Stimulated activated CD4-positive, alpha-beta T cell treated with anti-CD3 and anti-CD28 coated beads, Interleukin-2, amount 100 ng/mL, for 48 hours (primary cell): Measurements from ENCODE around the gene AGAP1.

ENCODE experiments used
- DNase-seq, 2 donors: peaks; one replicate each; pipeline ENCODE4 v3.0.0-alpha.2; 2020

The AGAP1 gene

DNA sequence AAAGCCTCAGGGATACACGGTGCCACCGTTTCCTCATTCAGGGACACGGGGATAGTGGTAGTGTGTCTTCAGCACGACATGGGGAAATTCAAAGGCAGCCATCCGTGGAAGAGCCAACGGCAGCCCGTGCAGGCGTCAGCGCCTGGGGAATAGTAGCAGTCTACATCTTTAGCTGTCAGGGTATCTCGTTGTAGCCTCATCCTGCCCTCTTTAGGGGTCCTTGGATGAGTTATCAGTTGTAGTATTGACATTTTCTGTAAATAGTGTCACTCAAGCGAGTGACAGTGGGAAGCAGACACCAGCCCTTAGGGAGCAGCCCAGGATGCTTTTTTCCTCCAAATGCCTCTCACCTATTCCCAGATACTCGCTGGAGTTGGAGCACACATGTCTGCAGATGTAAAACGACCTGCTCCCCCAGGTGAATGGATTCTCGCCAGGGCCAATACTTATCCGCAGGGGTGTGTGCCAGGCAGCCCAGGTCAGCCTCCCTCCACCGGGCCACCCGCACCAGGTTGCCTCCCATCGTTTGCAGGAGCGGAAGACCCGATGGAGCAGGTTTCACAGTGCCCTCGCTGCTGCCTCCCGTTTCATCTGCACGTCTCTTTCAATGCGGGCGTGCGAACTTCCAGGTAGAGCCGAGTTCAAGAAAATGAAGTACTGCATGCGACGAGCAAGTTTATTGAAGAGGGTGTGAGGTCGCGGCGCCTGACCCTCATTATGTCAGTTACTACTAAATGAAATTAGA, 41.0 kb downstream of the AGAP1 start:
- no peak for DNase-seq

DNA sequence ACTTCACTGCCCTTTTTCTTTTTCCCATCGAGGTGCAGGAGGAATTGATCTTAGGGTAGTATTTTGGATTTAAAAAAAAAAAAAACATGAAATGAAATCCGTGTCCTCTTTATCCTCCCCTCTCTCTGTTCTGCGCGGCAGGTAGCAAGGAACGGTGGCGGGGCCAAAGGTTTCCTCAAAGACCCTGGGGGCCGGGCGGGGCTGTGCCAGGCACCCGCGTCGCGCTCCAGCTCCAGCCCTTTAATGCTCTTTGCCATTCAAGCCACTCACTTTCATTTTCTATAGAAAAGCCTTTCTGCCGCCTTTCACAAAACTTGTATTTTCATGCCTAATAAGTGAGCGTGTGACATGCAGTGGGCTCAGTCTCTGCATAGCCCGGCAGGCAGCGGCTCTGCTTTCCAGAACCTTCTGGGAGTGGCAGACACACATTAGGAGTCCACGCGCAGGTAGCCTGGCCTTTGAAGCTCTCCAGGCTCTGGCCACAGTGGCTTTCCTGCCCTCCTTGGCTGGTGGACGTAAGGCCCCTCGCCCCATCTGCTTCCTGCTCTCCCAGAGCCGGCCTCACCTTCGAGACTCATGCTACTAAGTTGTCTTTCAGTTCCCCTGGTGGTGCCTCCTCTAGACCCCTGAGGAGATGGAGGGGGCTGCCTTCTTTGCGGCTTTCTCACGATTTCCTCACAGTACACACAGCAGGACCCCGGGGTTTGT, 41.7 kb downstream of the AGAP1 start:
- no peak for DNase-seq

DNA sequence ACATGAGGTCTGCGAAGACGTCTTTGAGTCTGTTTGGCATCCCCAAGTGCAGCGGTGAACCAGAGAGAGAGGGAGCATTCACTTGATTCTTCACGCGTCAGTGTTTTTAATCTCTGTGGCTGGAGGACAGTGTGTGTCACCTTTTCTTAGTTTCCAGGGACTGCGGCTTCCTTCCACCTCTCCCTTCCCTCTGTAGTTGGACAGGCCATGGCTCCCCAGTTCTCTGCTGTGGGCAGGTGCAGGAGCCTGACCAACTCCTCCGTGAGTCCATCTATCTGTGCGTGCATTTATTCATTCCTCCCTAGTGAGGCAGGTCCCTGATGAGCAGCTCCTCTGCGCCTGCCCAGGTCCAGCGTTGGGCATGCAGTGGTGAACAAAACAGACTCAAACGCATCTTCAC, 42.9 kb downstream of the AGAP1 start:
- no peak for DNase-seq

DNA sequence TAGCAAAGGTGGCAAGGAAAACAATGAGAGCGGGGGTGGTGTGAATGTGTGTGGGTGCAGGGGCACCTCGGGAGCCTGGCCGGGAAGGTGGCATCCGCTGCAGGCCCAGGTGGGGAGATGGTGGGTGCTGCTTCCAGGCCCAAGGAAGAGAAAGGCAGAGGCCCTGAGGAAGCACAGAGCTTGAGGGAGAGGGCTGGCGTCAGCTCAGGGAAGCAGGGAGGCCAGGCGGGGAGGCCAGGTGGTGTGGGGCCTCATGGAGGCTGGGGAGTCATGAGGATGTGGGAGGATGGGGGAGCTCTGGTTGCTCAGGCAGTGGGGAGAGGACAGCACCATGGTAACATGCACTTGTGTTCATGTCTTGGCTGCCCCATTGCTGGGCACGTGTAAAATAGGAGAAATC, 43.3 kb downstream of the AGAP1 start:
- no peak for DNase-seq

DNA sequence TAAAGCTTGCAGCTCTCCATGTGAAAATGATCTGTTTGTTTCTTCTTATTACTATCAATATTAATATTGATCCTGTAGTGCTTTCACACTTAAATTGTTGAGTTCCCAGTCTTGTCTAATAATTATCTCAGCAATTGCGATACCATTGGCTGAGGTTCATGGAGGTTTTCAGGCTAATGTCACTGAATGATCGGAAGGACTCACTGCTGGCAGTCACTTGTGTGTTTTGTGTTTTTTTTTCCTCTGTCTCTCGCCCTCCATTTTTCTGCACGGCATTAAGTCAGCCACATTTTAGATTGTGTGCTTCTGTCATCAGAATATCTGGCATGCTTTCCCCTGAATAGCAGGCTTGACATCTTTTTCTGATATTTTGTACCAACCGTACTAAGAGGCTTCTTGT, 43.7 kb downstream of the AGAP1 start:
- no peak for DNase-seq

DNA sequence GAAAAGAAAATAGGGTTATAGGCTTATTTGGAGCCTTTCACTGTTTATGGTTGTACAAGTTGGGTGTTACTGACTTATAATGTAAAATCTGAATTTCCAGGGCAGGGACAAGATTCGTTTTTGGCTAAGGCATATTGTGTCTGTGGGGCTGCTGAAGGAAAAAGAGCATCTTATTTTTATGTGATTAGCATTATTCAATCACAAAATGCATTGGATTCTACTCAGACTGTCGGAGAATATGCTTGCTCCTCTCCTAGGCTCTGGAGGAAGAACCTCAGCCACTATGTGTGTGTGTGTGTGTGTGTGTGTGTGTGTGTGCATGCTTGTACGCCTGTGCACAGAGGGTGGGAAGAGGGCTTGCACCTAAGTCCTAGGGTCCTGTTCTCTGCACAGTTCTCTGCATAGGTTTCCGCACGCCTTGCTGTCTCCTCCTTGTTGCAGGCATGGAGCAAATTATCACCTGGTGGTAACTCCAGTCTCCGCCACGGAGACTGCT, 44.3 kb downstream of the AGAP1 start:
- no peak for DNase-seq

DNA sequence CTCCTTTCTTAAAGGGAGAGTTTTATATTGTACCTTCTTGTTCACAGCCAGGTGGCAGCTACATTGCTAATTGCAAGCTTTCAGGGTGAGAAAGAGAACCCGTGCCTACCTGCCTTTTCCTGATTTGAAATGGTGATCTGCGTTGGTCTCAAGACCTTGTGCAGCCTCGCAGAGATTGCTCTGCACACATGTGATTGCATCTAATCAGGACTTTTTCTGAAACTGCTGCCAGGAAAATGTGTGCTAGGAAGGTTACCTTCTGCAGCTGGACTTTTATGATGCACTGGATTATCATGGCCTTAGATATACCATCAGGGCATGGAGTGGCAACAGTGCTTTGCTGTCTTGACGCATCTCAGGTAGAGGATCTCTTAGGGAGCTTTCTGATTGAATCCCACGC, 45.1 kb downstream of the AGAP1 start:
- DNase-seq: no peak

DNA sequence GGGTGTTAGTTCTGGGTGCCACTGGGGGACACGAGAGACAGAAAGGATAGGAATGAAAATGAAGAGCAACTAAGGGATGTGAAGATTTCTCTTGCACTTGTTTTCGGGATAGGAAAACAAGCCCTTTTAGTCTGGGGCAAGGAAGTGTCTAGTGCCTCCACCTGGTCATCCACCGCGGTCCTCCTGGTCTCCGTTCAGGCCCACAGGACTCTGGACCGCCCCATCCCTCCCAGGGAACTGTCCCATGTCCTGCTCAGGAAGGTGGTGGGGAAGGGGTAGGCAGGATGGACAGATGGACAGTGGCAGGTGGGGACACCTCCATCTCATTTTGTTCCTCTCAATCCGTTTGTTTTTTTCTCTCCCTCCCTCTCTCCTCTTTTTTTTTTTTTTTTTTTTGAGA, 45.9 kb downstream of the AGAP1 start:
- DNase-seq: no peak

DNA sequence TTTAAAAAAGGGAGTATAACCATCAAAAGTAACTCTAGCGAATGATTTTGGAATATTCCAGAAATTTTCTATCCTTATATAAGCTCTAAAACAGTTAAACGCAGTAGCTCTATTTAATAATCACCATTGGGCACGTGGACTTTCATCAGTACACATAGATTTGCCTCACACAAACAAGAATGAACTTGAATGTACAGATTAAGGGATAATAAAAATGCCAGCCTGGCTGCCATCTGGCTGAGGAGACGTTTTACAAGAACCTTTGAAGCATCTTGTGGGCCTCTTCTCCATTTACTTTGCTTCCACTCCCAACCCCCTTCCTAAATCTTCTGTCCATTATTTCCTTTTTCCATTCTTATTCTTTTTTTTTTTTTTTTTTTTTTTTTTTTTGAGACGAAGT, 47.2 kb downstream of the AGAP1 start:
- no peak for DNase-seq

DNA sequence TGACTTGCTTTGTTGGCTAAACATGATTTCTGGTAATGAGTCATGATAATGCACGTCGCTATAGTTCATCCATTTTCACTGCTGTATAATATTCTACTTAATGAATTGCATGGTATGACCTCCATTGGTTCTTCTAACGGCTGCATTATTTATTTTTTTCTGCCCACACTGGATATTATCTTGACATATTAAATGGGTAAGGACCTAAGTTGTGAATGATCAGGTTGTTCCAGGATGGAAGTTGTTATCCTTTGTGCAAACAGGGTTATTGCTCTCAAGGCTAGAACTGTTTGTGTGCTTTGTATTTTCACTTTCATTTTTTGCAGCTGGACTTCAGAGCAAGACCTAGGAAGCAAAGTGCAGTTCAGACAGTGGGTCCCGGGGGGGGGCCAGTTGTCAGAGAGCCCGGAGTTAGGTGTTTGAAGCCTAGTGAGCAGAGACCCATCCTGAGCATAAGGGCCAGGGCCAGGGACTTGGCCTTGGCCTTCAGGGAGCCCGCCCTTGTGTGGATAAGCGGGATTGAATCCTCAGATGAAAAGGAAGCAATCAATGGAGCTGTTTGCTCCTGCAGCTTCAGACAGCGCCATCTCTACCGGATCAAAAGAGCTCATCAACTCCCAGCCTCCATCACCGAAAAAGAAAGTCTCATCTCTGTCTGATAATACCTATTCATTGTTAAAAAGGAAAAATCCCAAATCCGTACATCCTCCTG, 48.2 kb downstream of the AGAP1 start:
- DNase-seq: no peak

DNA sequence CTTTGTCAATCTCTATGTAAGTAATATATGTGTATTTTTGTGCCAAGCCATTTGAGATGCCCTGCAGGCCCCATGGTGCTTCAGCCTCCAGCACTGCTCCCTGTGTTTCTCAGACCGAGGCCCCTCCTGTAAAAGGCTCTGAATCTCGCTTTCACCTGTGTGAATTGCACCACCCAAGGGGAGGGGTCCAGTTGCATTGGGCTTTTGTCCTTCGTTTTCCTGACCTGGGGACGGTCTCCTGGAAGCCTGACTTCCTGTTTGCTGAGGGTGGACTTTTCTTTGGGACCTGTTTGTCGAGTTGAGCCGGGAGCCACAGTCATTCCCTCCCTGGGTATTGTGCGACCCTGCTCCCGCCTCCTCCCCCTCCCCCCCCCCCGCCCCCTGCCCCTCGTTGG, 48.9 kb downstream of the AGAP1 start:
- no peak for DNase-seq

DNA sequence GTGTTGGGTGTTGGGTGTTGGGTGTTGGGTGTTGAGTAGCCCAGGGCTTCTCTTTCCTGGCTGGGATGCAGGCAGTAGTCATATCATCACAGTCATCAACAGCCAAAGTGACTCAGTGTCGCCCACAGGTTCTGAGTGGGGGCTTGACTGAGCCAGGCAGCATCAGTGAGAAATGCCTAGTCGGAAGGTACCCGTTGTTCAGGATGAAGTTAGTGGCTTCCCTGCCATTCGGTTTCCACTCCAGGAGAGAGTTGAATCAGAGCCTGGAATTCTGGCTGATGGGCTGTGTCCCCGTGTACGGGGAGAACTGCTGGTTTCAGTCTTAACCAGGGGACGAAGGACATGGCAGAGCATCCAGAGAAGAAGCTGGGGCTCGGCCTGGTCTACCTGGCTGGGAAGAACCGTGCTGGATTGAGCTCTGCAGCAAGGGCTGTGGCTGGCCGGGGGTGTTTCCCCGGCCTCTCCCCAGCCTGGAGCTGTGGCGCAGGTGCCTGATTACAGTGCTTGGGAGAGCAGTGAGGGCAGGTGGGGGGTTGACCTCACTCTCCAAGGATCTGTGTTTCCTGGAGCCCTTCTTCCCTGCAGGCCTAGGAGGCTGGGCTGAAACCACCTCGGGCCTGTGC, 49.4 kb downstream of the AGAP1 start:
- DNase-seq: no peak

DNA sequence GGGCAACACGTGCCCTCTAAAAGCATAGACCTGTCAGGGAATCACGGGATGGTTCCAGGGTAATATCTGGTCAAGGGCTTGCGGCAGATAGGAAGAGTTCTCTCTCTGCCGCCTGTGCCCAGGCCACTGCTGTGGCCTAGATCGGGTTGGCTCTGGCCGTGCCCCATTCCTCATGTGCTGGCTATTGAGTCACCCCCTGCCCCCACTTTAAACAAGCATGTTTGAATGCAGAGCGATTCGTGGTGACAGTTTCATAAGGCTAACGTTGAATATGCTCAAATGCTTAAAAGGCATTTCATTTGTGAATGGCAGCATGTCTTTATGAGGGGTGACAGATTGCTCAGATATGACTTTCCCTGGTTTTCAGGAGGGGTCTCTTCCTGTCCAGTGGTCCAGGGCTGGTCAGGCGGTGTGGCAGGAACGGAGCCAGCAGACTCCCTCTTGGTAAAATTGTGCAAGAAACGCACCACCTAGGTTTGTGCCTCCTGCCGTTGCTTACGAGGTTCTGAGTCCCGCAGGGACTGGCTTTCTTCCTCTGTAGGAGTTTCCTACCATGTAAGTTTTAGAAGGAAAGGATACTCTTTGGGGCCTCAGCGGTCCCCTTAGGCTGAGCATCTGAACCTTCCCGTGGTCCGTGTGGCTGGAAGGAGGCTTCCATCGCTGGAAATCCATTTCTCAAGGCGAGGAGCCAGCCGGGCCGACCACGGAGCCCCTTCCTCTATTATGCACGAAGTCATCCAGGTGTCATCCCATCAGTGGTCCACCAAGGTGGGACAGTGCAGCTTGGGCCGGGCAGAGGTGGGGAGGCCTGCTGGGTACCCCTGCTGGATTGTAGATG, 50.2 kb downstream of the AGAP1 start:
- no peak for DNase-seq

DNA sequence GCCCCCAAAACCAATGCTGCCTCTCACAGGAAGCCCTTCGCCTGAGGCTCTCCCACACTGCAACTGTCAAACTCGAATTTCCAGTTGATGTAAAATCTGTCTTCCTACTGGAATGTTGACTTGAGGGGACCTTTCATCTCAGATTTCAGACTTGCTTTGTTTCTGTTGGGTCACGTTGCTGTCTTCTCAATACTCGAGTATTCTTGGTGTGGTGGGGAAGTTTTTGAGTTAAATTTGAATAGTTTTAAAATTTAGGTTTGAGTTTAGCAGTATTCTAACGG, 50.8 kb downstream of the AGAP1 start:
- DNase-seq: no peak

DNA sequence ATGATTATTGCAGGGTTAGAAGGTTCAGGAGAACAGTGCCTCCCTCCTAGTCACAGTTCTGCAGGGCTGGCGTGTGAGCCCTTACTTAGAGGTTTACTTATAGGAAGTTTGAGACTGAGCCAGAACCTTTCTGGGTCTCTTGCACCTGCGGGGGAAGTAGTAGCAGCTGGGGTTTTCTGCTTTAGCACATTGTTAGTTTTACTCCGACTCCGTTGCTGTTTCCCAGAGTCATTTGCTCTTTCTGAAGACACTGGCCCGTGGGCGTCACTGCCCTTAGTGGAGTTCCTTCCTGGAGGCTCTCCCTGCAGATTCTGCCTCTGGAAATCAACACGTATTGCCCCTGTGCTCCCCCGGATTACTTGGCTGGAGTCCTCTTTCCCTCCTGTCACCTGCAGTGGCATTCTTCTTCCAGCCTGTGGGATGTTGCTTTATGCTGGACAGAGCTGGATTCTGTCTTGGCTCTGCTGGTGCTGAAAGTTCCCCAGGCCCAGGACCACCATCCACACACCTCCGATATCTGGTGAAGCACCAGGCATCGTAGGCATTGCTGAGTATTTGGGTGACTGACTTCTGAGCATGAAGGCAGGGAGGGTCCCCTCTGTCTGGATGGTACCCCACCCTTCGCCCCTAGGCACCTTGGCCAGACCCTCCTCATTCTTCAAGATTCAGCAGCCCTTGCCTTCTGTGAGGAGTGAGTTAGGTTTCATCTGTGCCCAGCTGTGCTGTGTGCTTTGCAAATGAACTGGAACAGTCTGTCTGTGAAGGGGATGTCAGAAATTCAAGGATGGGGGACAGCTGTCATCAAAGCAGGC, 51.7 kb downstream of the AGAP1 start:
- no peak for DNase-seq

DNA sequence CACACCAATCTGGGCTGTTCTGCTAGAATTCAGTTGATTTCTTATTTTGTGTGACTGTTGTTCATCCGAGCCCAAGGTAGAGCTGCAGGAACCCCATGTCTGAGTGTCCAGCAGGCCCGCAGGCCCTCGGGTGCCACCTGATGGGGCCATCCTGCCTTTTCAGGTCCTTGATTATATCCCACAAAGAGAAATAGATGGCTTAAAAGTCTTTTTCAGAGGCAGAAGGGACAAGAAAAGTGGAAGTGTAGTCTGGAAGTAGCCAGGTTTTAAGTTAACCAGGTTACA, 52.2 kb downstream of the AGAP1 start:
- DNase-seq: no peak

DNA sequence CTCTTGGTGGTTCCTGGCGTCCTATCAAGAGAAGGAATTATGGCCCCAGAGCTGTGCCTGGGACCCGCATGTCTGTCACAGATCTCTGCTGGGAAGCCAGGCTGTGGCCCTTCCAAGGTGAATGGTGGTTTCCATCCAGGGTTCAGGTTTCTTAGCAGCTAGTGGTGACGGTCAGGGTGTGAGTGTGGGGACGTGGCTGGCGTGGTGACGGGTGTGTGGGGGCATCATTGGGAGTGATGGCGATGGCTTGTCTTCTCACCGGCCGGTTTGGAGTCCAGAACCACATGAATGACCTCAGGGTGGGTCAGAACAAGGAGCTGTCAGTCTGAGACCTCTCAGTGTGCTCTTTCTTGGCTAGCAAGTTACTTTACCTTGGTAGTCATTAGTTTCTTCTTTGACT, 52.6 kb downstream of the AGAP1 start:
- no peak for DNase-seq

DNA sequence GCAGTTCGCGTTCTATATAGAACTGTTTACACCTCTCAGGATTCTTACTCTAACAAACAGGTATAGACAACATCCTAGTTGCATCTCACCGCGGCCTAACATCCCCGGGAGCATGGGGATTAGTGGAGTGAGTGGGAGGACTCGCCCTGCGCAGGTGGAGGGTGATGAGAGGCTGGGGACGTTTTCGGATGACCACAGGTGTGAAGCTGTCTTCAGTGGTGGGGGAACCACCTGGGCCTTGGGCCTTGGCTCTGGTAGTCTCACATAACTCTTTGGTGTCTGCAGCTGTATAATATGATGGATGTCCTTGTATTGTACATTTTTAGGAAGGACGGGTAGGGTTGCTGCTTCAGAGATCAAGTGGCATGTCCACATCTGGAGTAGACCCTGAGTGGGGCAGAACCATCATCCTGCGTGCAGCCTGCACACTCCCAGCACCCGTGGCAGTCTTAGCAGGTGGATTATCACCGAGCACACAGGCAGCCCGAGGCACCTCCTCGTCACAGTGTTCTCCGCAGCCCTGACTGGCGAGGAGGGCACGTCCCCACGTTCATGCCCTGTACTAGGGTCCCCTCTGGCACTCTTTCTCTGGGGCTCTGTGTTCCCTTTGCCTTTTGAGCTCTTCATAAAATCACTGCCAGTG, 56.0 kb downstream of the AGAP1 start:
- DNase-seq: no peak

DNA sequence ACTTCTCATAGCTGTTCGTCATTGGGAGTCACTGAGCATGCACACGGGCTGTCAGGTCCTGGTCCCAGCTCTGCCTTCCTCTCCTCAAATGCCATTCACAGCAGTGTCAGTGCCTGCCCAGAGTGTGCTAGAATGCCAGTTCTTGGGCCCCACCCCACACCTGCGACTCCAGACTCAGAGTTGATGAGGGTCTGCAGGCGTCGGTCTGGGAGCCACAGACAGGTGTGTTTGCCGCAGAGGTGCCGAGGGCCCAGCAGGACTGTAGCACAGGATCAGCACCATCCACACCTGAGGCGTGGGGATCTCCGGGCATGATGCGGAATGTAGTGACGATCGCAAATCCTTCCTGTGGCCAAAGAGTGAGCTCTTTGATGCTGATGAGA, 56.5 kb downstream of the AGAP1 start:
- DNase-seq: no peak

DNA sequence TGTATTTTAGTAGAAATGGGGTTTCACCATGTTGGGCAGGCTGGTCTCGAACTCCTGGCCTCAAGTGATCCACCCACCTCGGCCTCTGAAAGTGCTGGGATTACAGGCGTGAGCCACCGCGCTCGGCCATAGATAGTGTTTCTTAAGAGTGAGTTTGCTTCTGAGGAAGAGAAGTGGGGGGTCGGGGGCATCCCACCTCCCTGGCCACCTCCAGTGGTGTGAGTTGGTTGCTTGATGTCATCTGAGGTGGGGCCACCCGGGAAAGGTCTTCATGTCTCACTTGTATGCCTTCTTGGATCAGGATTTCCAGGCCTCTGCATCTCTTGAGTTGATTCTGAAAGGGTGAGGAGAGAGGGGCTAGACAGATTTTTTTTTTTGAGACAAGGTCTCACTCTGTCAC, 57.1 kb downstream of the AGAP1 start:
- no peak for DNase-seq

DNA sequence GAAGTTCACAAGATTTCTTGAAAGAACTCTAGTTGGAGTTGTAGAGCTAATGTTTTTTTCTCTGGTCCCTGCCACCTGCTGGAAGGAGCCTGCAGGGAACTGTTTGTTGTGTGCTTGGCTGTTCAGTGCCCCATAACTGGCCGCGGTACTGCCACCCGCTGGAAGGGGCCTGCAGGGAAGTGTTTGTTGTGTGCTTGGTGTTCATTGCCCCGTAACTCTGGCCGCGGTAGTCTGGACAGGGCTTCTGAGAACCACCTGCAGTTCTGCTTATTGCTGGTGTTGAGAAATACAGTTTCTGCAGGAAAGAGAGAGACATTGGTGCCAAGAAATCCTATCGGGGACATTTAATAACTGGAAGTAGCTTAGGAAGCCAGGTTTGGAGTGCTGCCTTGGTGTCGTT, 58.1 kb downstream of the AGAP1 start:
- no peak for DNase-seq

DNA sequence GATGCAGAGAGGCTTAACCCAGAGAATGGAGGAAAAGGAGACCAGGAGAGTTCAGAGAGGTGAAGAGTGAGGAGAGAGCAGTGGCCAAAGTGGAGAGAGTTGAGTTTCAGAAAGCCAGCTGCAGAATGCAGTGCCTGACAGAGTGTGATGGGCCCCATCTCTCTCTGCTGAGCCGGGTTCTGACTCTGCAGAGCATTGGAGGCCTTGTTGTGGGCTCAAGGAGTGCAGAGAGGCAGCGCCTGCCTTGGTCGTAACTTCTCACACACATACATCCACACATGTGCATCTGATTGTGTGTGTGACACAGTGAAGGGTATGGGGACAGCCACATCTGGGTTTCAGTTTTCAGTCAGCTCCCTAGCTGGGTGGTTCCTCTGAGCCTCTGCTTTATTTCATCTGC, 58.8 kb downstream of the AGAP1 start:
- no peak for DNase-seq
